22Rv1 (cell line): ENCODE measurements around the gene JUND.
A peak's percentile ranks its signal among the peaks of the same experiment; 100 is the strongest.

Experiments used
- H3K27ac ChIP-seq: fragments of 450-650 bp; 2 replicates; pipeline ENCODE4 v1.5.1; 2017
- ZFX ChIP-seq: fragments of 450-650 bp; IDR thresholded peaks from 2 replicates; pipeline ENCODE4 v1.6.1; 2017; ENCODE audit warnings: antibody characterized with exemption, borderline replicate concordance
- TF ChIP-seq, protein P1 (sequence below): fragments of 450-650 bp; IDR thresholded peaks from 2 replicates; pipeline ENCODE4 v1.5.1; 2017; ENCODE audit warnings: mild to moderate bottlenecking

JUND gene

DNA sequence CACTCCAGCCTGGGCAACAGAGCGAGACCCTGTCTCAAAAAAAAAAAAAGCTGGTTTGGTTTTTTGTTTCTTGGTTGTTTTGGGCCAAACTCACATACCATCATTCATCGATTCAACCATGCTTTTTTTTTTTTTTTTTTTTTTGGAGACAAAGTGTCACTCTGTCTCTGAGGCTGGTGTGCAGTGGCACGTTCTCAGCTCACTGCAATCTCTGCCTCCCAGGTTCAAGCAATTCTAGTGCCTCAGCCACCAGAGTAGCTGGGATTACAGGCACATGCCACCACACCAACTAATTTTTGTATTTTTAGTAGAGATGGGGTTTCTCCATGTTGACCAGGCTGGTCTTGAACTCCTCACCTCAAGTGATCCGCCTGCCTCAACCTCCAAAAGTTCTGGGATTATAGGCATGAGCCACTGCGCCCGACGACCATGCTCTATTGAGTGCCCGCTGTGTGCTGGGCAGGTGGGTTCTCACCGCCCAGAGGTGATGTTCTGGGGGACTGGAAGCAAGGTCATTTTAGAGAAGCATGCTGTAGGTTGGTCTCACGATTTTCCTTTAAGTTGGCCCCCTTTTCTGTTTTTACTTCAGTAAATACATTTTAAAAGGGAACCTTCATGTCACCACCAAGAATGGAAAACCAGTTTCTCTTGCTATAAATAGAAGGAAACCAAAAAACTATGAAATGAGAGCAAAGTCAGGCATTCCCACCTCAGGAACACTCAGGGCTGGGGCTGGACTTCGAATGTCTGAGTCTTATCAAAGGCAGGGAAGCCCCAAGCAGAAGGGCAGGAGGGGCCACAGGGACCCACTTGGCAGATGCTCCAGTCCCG lies 8.3 kb upstream of the JUND start:
- H3K27ac ChIP-seq: no peak overlapping the region
- TF ChIP-seq ZFX: no peak
- TF ChIP-seq, protein P1, sequence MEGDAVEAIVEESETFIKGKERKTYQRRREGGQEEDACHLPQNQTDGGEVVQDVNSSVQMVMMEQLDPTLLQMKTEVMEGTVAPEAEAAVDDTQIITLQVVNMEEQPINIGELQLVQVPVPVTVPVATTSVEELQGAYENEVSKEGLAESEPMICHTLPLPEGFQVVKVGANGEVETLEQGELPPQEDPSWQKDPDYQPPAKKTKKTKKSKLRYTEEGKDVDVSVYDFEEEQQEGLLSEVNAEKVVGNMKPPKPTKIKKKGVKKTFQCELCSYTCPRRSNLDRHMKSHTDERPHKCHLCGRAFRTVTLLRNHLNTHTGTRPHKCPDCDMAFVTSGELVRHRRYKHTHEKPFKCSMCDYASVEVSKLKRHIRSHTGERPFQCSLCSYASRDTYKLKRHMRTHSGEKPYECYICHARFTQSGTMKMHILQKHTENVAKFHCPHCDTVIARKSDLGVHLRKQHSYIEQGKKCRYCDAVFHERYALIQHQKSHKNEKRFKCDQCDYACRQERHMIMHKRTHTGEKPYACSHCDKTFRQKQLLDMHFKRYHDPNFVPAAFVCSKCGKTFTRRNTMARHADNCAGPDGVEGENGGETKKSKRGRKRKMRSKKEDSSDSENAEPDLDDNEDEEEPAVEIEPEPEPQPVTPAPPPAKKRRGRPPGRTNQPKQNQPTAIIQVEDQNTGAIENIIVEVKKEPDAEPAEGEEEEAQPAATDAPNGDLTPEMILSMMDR: no peak

DNA sequence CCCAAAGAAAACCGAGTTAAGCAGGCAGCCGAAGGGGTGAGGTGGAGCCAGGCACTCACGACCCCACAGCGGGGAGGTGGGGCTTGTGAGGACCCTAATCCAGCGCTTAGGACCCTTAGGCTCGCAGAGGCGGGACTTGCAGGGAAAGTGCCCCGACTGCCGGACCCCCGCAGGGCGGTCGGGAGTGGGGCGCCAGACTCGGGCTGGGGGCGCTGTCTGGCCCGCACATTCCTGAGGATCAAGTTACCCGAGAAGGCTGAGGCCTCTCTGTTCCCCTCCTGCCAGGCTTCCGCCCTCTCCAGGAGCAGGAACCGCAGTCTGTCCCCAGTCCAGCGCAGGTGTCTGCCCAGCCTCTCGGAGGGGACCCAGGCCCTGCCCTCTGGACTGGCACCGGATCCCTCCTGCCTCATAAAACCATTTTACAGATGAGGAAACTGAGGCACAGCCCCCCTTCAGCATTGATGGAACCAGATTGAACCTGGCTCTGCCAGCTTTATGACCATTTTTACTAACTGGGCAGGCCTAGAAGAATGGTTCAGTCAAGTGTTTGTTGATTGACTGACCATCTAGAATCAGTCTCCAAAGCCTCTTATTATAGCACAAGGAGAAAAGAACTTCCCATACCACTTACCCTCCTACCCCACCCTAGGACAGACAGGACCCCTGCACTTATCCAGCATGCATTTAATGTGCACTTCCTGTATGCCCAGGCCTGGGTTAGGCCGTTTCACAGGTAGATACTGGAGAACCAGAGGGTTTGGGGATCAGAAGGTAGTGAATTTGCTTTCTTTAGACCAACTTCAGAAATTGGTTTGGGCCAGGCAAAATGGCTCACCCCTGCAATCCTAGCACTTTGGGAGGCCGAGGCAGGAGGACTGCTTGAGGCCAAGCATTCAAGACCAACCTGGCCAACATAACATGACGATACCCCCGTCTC lies 6.7 kb upstream of the JUND start:
- TF ChIP-seq, protein P1: no peak
- no peak for TF ChIP-seq ZFX
- H3K27ac ChIP-seq: no peak overlapping the region

DNA sequence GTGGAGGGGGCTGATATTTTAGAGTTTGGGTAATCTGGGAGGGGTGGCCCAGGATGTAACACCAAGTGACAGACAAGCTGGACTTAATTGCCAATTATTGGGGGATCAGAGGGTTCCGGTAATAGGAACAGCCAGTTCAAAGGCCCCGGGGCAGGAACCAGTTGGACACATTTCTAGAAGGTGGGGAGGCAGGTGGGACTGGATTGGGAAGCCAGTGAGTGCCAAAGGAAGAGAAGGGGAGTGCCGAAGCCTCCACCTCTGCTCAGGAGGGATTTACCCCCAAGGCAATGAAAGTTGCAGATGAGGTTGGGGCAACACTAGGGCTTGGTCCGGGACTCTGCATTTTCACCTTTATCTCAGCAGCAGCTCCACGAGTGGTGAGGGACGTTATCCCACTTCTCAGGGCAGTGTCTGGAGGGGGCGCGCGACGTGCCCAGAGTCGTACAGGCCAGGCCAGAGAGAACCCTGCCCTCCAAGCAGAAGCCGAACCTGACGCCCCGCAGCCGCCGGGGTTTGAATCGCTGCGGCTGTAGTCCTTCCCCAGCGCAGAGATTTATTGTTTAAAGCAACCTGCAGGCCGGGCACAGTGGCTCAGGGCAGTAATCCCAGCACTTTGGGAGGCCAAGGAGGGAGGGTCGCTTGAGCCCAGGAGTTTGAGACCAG lies 5.7 kb upstream of the JUND start:
- no peak overlapping the region for H3K27ac ChIP-seq

DNA sequence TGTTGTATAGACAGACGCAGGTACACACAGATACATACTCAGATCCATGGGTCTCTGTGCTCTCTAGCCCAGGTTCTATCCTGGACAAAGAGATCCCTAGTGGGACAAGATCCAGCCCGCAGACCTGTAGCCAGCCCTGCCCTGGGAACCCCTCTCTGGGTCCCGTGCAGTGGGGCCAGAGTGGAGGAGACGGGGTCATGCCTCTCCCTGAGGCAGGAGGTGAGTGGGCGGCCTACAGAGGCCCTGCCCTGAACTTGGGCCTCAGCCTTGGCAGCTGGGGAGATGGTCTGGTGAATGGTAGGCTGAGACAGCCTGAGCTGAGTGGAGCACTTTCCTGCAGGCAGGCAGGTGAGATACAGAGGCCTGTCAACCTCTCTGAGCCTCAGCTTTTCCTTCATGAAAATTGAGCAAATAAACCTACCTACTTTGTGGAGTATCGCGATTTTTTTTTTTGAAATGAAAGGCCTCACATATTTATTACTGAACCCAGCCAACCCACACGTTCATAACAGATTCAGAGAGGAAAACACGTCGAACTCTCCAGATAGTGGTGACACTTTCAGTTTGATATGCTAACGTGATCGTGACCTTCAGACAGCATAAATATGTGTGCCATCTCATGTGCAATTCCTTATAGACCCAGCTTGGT lies 3.4 kb upstream of the JUND start:
- TF ChIP-seq, protein P1: no peak
- TF ChIP-seq ZFX: no peak
- H3K27ac ChIP-seq: peak overlapping the region; percentile 36

More for the DNA sequence above, 5.7 kb upstream of the JUND start:
- TF ChIP-seq, protein P1: no peak
- no peak for TF ChIP-seq ZFX

DNA sequence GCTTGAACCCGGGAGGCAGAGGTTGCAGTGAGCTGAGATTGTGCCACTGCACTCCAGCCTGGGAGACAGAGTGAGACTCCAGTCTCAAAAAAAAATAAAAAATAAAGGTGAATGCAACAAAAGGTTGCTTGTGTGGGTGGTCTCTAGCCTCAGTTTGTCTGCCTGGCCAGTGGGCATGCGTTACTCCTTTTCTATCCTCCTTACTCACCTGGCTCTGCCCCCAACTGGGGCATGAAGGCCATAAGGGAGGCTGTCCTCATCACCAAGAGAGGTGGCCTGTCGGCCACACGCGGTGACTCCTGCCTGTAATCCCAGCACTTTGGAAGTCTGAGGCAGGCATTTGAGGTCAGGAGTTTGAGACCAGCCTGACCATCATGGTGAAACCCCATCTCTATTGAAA lies 1.9 kb upstream of the JUND start:
- peak overlapping the region; percentile 99 for H3K27ac ChIP-seq
- TF ChIP-seq, protein P1: no peak
- TF ChIP-seq ZFX: no peak

DNA sequence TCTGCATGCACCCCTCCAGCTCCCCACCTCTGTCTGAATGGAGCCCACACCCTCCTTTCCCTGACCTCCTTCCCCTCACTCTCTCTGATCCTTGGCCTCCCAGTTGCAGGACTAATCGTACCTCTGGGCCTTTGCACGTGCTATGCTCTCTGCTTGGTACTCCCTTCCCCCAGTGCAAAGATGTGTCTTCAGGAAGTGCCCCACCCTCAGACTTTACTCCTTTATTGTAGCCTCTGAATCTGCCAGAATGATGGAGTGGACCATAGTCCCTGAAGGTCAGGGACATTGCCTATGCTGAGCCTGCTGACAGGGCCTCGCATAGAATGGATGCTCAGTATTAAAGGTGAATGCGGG lies 1.3 kb upstream of the JUND start:
- H3K27ac ChIP-seq: peak overlapping the region; percentile 99
- TF ChIP-seq, protein P1: no peak
- no peak for TF ChIP-seq ZFX
